Natural killer cell (primary cell): ENCODE results near the gene TMSB4X. TPM values are rescaled to one million over a fixed set of nuclear protein-coding genes. Genes with fewer than 3 reads are reported as not detected.
A peak's percentile ranks its signal among the peaks of the same experiment; 100 is the strongest.

ENCODE experiments used
- ATAC-seq, 3 donors: fragments of 150-1000 bp in 2 of 3; fragments of 200-7000 bp in 1 of 3; cut with Tn5 transposase; 1 replicate in 1 of 3; 2 replicates in 2 of 3; pipeline ENCODE4 v1.10.0; 2021; ENCODE audit warnings: mild to moderate bottlenecking in 2 of 3, moderate library complexity in 2 of 3
- DNase-seq, 2 donors: peaks; one replicate each; pipeline versions ENCODE4 v3.0.0 to v3.0.0-alpha.2; 2013 to 2021; ENCODE audit warnings: mixed read lengths in 1 of 2
- H3K27ac ChIP-seq: one replicate; pipeline ENCODE4 v1.5.1; 2013; ENCODE audit warnings: mild to moderate bottlenecking, low read length
- H3K27me3 ChIP-seq: one replicate; pipeline ENCODE4 v1.6.1; 2013; ENCODE audit warnings: low read length; ENCODE audit not compliant: control insufficient read depth, insufficient read depth
- H3K36me3 ChIP-seq: one replicate; pipeline ENCODE4 v1.6.1; 2013; ENCODE audit warnings: low read length; ENCODE audit not compliant: control insufficient read depth, insufficient read depth
- H3K4me1 ChIP-seq: one replicate; pipeline ENCODE4 v1.6.1; 2013; ENCODE audit warnings: low read length; ENCODE audit not compliant: control insufficient read depth, insufficient read depth
- H3K4me3 ChIP-seq: one replicate; pipeline ENCODE4 v1.5.1; 2013; ENCODE audit warnings: low read length
- H3K9me3 ChIP-seq: one replicate; pipeline ENCODE4 v1.6.1; 2013; ENCODE audit warnings: low read length; ENCODE audit not compliant: control insufficient read depth, insufficient read depth
- H3K27ac Mint-ChIP-seq, 2 donors: one replicate each; pipeline ENCODE4 v1.8.0; 2022; ENCODE audit warnings: mild to moderate bottlenecking in 2 of 2, mixed read lengths in 2 of 2, moderate library complexity in 1 of 2
- H3K27me3 Mint-ChIP-seq, 2 donors: one replicate each; pipeline ENCODE4 v1.8.0; 2022; ENCODE audit warnings: low read depth in 2 of 2, mixed read lengths in 2 of 2
- H3K36me3 Mint-ChIP-seq: one replicate; pipeline ENCODE4 v1.8.0; 2022; ENCODE audit warnings: mixed read lengths
- H3K4me1 Mint-ChIP-seq, 2 donors: one replicate each; pipeline ENCODE4 v1.8.0; 2022; ENCODE audit warnings: mixed read lengths in 2 of 2
- H3K4me3 Mint-ChIP-seq: one replicate; pipeline ENCODE4 v1.8.0; 2022; ENCODE audit warnings: mild to moderate bottlenecking, moderate library complexity, mixed read lengths
- H3K9me3 Mint-ChIP-seq, 2 donors: one replicate each; pipeline ENCODE4 v1.8.0; 2022; ENCODE audit warnings: mixed read lengths in 2 of 2
- WGBS: methylation state at CpG from one replicate; pipeline ENCODE4 v1.1.7; 2013; ENCODE audit warnings: missing lambda C conversion rate; ENCODE audit not compliant: insufficient coverage; 5-methylcytosine and 5-hydroxymethylcytosine counted together
- intact Hi-C: fragments of 100-400 bp; cut with micrococcal nuclease; formaldehyde crosslinking; loops from one replicate; pipeline ENCODE4 v1.14.2; 2022
- total RNA-seq, 4 donors: library from RNA; stranded (reverse); fragments of 120-200 nt in 1 of 4; gene quantifications; one replicate each; pipeline versions ENCODE4 v1.2.3 to v1.2.4, GENCODE V29; 2013 to 2022
- TF ChIP-seq, protein P1 (sequence below): fragments of 200-600 bp; IDR thresholded peaks from one replicate; pipeline ENCODE4 v1.8.0; 2022; ENCODE audit warnings: antibody characterized with exemption

Gene TMSB4X
- total RNA-seq, 3 donors from 2014 or later (not counting 1 experiment from before 2014, with no cell fraction given), result 5,049 to 6,005 (median 5,892) TPM

GRCh38 chrX:12965131-12965940 lies 9.6 kb upstream of the TMSB4X start:
- Mint-ChIP-seq H3K4me3 (no peak overlapping the region), H3K27ac (no peak overlapping the region), H3K4me1 (peaks cover 30 to 48% of the 10 kb centered on the region in 2 donors), H3K36me3 (no peaks in the 10 kb centered on the region), H3K27me3 (peaks cover 0 to 6% of the 10 kb centered on the region in 2 donors), H3K9me3 (no peaks in the 10 kb centered on the region)
- H3K36me3 ChIP-seq, result no peaks in the 10 kb centered on the region
- WGBS, result 92% methylated on average over 6 of the region's 6 CpGs
- no peaks in the 10 kb centered on the region for H3K9me3 ChIP-seq
- intact Hi-C loops, result no loop called here
- ATAC-seq (no peak), DNase-seq (no peak)
- H3K27ac ChIP-seq, result no peak overlapping the region
- H3K4me3 ChIP-seq, result no peak overlapping the region
- H3K27me3 ChIP-seq, result no peaks in the 10 kb centered on the region
- H3K4me1 ChIP-seq, result peaks cover 47% of the 10 kb centered on the region
- TF ChIP-seq, protein P1, sequence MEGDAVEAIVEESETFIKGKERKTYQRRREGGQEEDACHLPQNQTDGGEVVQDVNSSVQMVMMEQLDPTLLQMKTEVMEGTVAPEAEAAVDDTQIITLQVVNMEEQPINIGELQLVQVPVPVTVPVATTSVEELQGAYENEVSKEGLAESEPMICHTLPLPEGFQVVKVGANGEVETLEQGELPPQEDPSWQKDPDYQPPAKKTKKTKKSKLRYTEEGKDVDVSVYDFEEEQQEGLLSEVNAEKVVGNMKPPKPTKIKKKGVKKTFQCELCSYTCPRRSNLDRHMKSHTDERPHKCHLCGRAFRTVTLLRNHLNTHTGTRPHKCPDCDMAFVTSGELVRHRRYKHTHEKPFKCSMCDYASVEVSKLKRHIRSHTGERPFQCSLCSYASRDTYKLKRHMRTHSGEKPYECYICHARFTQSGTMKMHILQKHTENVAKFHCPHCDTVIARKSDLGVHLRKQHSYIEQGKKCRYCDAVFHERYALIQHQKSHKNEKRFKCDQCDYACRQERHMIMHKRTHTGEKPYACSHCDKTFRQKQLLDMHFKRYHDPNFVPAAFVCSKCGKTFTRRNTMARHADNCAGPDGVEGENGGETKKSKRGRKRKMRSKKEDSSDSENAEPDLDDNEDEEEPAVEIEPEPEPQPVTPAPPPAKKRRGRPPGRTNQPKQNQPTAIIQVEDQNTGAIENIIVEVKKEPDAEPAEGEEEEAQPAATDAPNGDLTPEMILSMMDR, result no peak

DNA sequence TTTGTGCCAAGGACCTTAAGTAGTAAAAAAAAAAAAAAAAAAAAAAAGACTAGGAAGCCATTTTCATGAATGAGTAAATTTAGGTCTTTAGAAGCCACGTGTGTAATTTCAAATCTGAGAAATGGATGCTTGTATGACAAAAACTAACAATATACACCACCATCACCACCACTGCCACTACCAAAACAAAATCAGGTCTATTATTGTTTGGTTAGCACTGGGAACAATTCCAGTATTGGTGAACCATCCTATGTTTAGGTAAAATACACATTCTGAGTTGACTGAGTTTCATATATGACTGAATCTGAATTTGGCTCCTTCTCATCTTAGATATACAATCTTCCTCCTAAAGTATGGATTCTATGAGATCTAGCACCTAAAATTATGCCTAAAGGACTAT lies 8.8 kb upstream of the TMSB4X start:
- Mint-ChIP-seq H3K27me3 (peaks cover 0 to 6% of the 10 kb centered on the region in 2 donors), H3K36me3 (no peaks in the 10 kb centered on the region), H3K4me3 (peak overlapping the region; percentile 31), H3K9me3 (no peaks in the 10 kb centered on the region), H3K4me1 (peaks cover 31 to 48% of the 10 kb centered on the region in 2 donors), H3K27ac (peak overlapping the region in 1 of 2 donors; percentile 82)
- DNase-seq (no peak), ATAC-seq (no peak)
- Histone ChIP-seq H3K36me3 (no peaks in the 10 kb centered on the region), H3K27ac (no peak overlapping the region), H3K9me3 (no peaks in the 10 kb centered on the region), H3K4me3 (no peak overlapping the region), H3K4me1 (peaks cover 52% of the 10 kb centered on the region), H3K27me3 (no peaks in the 10 kb centered on the region)
- intact Hi-C loops, result no loop called here
- no CpG with 5 or more reads among the region's 1 CpG for WGBS
- TF ChIP-seq, protein P1, result no peak

GRCh38 chrX:12967711-12968465 lies 7.0 kb upstream of the TMSB4X start:
- Histone ChIP-seq H3K4me1 (peaks cover 56% of the 10 kb centered on the region), H3K27me3 (no peaks in the 10 kb centered on the region), H3K4me3 (no peak overlapping the region), H3K36me3 (no peaks in the 10 kb centered on the region), H3K9me3 (no peaks in the 10 kb centered on the region), H3K27ac (peak overlapping the region; percentile 76)
- WGBS, result 40% methylated on average over 14 of the region's 15 CpGs
- peaks cover 34 to 49% of the 10 kb centered on the region in 2 donors for H3K4me1 Mint-ChIP-seq
- peak overlapping the region; percentile 73 for H3K4me3 Mint-ChIP-seq
- intact Hi-C loops, result no loop called here
- no peaks in the 10 kb centered on the region for H3K9me3 Mint-ChIP-seq
- TF ChIP-seq, protein P1, result no peak
- peak overlapping the region; percentile 51 to 82 for H3K27ac Mint-ChIP-seq
- peak in 1 of 2 donors; percentile 71 for DNase-seq
- peaks cover 0 to 6% of the 10 kb centered on the region in 2 donors for H3K27me3 Mint-ChIP-seq
- no peaks in the 10 kb centered on the region for H3K36me3 Mint-ChIP-seq
- no peak for ATAC-seq
